ENCODE measurements around the gene COX19. TPM values are rescaled to one million over a fixed set of nuclear protein-coding genes. Genes with fewer than 3 reads are reported as not detected.

Gene COX19
- total RNA-seq, 1 experiment from 2014 or later: 28.9 TPM

DNA sequence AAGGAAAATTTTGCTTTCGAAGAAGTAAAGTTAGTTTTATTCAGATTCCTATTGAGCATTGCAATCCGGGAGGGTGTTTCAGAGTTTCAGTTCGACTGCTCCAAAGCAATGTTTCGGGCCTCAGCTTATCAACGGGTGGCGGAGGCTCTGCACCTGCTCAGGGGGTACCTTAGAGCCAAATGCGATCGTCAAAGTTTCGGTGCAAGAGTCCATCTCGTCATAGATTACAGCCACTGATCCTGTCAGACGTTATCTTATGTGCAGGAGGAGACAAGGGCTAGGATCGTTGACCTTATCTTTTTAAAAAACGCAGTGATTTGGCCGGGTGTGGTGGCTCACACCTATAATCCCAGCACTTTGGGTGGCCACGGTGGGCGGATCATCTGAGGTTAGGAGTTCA is 3.8 kb upstream of the COX19 start:
- no peak overlapping the region for H3K27ac ChIP-seq
- no peaks in the 10 kb centered on the region for H3K27me3 ChIP-seq (ENCODE audit: insufficient read depth, low read depth)
- intact Hi-C loops (cut with micrococcal nuclease; ENCODE audit: unreplicated experiment): no loop called here
- BruUV-seq (replicated peaks): no TSS peak
- H3F3A ChIP-seq (ENCODE audit: insufficient read depth, low read depth): 0 out of 2 replicates have a peak, but pooled peaks cover 3% of the 10 kb centered on the region
- peaks cover 7% of the 10 kb centered on the region for H4K20me1 ChIP-seq (ENCODE audit: insufficient read depth)
- no peak for DNase-seq
- H2AFZ ChIP-seq: no peak overlapping the region
- CTCF ChIA-PET: interaction anchor here (0.5 to 1.5 kb wide), 2 partner anchors 13 to 169 kb away, joined by 3 read pairs; no protein-coding TSS in a partner anchor
- no peaks in the 10 kb centered on the region for H3K9me2 ChIP-seq (ENCODE audit: insufficient read depth)
- POLR2A ChIA-PET (ENCODE audit: unreplicated experiment): no interaction called here
- H3K4me3 ChIP-seq: no peak overlapping the region
- H3K9me3 ChIP-seq (ENCODE audit: insufficient read depth, low read depth): no peaks in the 10 kb centered on the region
- H3K4me2 ChIP-seq: no peak overlapping the region
- TF ChIP-seq, protein P1, sequence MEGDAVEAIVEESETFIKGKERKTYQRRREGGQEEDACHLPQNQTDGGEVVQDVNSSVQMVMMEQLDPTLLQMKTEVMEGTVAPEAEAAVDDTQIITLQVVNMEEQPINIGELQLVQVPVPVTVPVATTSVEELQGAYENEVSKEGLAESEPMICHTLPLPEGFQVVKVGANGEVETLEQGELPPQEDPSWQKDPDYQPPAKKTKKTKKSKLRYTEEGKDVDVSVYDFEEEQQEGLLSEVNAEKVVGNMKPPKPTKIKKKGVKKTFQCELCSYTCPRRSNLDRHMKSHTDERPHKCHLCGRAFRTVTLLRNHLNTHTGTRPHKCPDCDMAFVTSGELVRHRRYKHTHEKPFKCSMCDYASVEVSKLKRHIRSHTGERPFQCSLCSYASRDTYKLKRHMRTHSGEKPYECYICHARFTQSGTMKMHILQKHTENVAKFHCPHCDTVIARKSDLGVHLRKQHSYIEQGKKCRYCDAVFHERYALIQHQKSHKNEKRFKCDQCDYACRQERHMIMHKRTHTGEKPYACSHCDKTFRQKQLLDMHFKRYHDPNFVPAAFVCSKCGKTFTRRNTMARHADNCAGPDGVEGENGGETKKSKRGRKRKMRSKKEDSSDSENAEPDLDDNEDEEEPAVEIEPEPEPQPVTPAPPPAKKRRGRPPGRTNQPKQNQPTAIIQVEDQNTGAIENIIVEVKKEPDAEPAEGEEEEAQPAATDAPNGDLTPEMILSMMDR (conservative IDR thresholded peaks at IDR 0.05): no peak
- TF ChIP-seq EZH2 (IDR thresholded peaks at IDR 0.05; ENCODE audit: low read depth): no peak
- peaks cover 11% of the 10 kb centered on the region for H3K79me2 ChIP-seq (ENCODE audit: low read depth)
- H3K36me3 ChIP-seq (ENCODE audit: low read depth): no peaks in the 10 kb centered on the region
- H3K4me1 ChIP-seq (replicated peaks; ENCODE audit: insufficient read depth): peaks cover 5% of the 10 kb centered on the region; the same call in 1 of the 2 replicates

DNA sequence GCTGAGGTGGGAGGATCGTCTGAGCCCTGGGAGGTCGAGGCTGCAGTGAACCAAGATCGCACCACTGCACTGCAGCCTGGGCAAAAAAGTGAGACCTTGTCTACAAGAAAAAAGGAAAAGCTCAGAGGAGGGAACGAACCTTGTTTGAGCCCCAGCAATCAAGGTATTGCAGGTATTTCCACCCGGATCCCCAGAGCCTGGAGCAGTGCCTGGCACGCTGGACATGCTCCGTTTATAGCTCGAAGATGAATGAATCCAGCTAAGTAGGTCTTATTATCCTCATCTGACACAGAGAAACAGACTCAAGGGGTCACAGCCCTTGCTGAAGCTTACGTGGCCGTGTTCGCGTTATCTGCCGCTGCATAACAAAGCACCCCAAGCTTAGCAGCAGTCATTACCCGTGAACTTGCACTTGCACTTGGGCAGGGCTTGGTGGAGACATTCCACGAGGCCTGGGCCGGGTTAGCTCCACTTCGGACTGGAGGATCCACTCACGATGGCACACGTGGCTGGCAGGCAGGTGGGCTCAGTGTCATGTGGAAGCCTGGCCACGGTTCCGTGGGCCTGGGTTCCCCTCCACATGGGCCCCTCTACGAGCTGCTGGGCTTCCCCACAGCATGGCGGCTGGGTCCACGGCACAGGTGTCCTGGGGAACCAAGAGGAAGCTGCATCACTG is 3.2 kb upstream of the COX19 start:
- peaks cover 11% of the 10 kb centered on the region; the same call in 1 of the 2 replicates for H3K4me1 ChIP-seq (replicated peaks; ENCODE audit: insufficient read depth)
- TF ChIP-seq, protein P1 (conservative IDR thresholded peaks at IDR 0.05): no peak
- no peak for TF ChIP-seq EZH2 (IDR thresholded peaks at IDR 0.05; ENCODE audit: low read depth)
- H3K36me3 ChIP-seq (ENCODE audit: low read depth): no peaks in the 10 kb centered on the region
- H4K20me1 ChIP-seq (ENCODE audit: insufficient read depth): peaks cover 13% of the 10 kb centered on the region
- peaks cover 3% of the 10 kb centered on the region; the same call in 1 of the 2 replicates for H3F3A ChIP-seq (ENCODE audit: insufficient read depth, low read depth)
- H3K27me3 ChIP-seq (ENCODE audit: insufficient read depth, low read depth): no peaks in the 10 kb centered on the region
- H3K9me3 ChIP-seq (ENCODE audit: insufficient read depth, low read depth): no peaks in the 10 kb centered on the region
- intact Hi-C loops (cut with micrococcal nuclease; ENCODE audit: unreplicated experiment): no loop called here
- CTCF ChIA-PET: interaction anchor here (0.5 to 1.5 kb wide), 2 partner anchors 14 to 170 kb away, joined by 3 read pairs; no protein-coding TSS in a partner anchor
- POLR2A ChIA-PET (ENCODE audit: unreplicated experiment): interaction anchor here (0.5 kb wide), 1 partner anchor 15 kb away, joined by 3 read pairs; no protein-coding TSS in a partner anchor
- DNase-seq: no peak
- no peak overlapping the region for H3K4me2 ChIP-seq
- no peak overlapping the region for H3K27ac ChIP-seq
- H3K9me2 ChIP-seq (ENCODE audit: insufficient read depth): no peaks in the 10 kb centered on the region
- H2AFZ ChIP-seq: no peak overlapping the region
- no peak overlapping the region for H3K4me3 ChIP-seq
- H3K79me2 ChIP-seq (ENCODE audit: low read depth): peaks cover 17% of the 10 kb centered on the region
- no TSS peak for BruUV-seq (replicated peaks)

DNA sequence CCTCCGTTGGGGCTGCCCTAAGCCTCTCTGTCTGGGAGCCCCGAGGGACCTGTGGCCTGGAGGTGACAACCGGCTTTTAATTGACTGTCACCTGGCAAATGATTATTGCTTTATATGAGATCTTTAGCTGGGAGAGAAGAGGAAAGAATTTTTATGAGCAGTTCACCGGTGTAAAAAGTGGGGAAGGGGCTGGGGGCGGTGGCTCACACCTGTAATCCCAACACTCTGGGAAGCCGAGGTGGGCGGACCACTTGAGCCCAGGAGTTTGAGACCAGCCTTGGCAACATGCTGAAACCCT is 2.6 kb upstream of the COX19 start:
- TF ChIP-seq, protein P1 (conservative IDR thresholded peaks at IDR 0.05): no peak
- TF ChIP-seq EZH2 (IDR thresholded peaks at IDR 0.05; ENCODE audit: low read depth): no peak
- Histone ChIP-seq H3K79me2 (ENCODE audit: low read depth) (peaks cover 23% of the 10 kb centered on the region), H3K27me3 (ENCODE audit: insufficient read depth, low read depth) (no peaks in the 10 kb centered on the region), H3K36me3 (ENCODE audit: low read depth) (peaks cover under 1% of the 10 kb centered on the region), H3K4me1 (replicated peaks; ENCODE audit: insufficient read depth) (peaks cover 17% of the 10 kb centered on the region; the same call in 1 of the 2 replicates), H3K4me3 (no peak overlapping the region), H3K9me3 (ENCODE audit: insufficient read depth, low read depth) (no peaks in the 10 kb centered on the region), H3K9me2 (ENCODE audit: insufficient read depth) (no peaks in the 10 kb centered on the region), H3K27ac (no peak overlapping the region), H3F3A (ENCODE audit: insufficient read depth, low read depth) (peaks cover 8% of the 10 kb centered on the region; the same call in 1 of the 2 replicates), H4K20me1 (ENCODE audit: insufficient read depth) (peaks cover 19% of the 10 kb centered on the region), H3K4me2 (no peak overlapping the region), H2AFZ (no peak overlapping the region)
- ChIA-PET POLR2A (ENCODE audit: unreplicated experiment) (interaction anchor here (0.5 kb wide), 1 partner anchor 15 kb away, joined by 3 read pairs; no protein-coding TSS in a partner anchor), CTCF (interaction anchor here (1.5 kb wide), 1 partner anchor 14 kb away, joined by 3 read pairs; no protein-coding TSS in a partner anchor)
- no peak for DNase-seq
- BruUV-seq (replicated peaks): no TSS peak
- intact Hi-C loops (cut with micrococcal nuclease; ENCODE audit: unreplicated experiment): no loop called here
